ENCODE results near the gene ADAT1. TPM values are rescaled to one million over a fixed set of nuclear protein-coding genes. Genes with fewer than 3 reads are reported as not detected.

Gene ADAT1
- total and polyA plus RNA-seq, 10 of the 15 experiments (the other 5 are each of a cell fraction or from before 2014, with no cell fraction given) = 26.2 to 77.4 (median 55.8) TPM

- TF ChIP-seq RUNX3 (IDR thresholded peaks at IDR 0.05; ENCODE audit: low read length) (no peak; the same call in 1 of the 2 replicates), RBBP5 (conservative IDR thresholded peaks at IDR 0.05) (no peak), RELA (IDR thresholded peaks at IDR 0.05; ENCODE audit: borderline replicate concordance, partially characterized antibody) (no peak), E2F4 (IDR thresholded peaks at IDR 0.05; ENCODE audit: low read depth, low read length) (no peak), GATAD2B (conservative IDR thresholded peaks at IDR 0.05; ENCODE audit: low read depth) (no peak), BRCA1 (IDR thresholded peaks at IDR 0.05; ENCODE audit: low read depth, low read length) (no peak), CHD1 (IDR thresholded peaks at IDR 0.05; ENCODE audit: low read depth, low read length) (no peak), USF2 (IDR thresholded peaks at IDR 0.05; ENCODE audit: borderline replicate concordance, low read depth, low read length) (no peak), TCF7 (IDR thresholded peaks at IDR 0.05; ENCODE audit: borderline replicate concordance) (no peak), ASH2L (IDR thresholded peaks at IDR 0.05; ENCODE audit: borderline replicate concordance, low read depth) (no peak), SIX5 (IDR thresholded peaks at IDR 0.05; ENCODE audit: low read depth, low read length, severe bottlenecking) (no peak)
These were observed 2.0 kb downstream of the ADAT1 start (continued) for GRCh38 chr16:75621170-75621477.

All from GM12878 (cell line).